ENCODE measurements around the gene ZDHHC1. TPM values are rescaled to one million over a fixed set of nuclear protein-coding genes. Genes with fewer than 3 reads are reported as not detected.

ZDHHC1 gene
- total and polyA plus RNA-seq, 2 of the 13 experiments (the other 11 are each of a cell fraction or from before 2014, with no cell fraction given), result 0.51 to 1.1 TPM

GRCh38 chr16:67430504-67430976 is 14.3 kb upstream of the ZDHHC1 start (continued):
- peak; percentile 94; the same call in 1 of the 2 replicates for TF ChIP-seq ZNF569 (CRISPR knock-in tag; IDR thresholded peaks at IDR 0.05; ENCODE audit: borderline replicate concordance)
- no peak for TF ChIP-seq ISL2 (CRISPR knock-in tag; IDR thresholded peaks at IDR 0.05)
- no peak for TF ChIP-seq KAT2B (IDR thresholded peaks at IDR 0.05; ENCODE audit: borderline replicate concordance, low read depth, low read length)
- 0 out of 2 replicates have a peak, but pooled peaks have one; percentile 59 for TF ChIP-seq HOXA9 (CRISPR knock-in tag; IDR thresholded peaks at IDR 0.05; ENCODE audit: borderline replicate concordance)
- 0 out of 2 replicates have a peak, but pooled peaks have one; percentile 49 for TF ChIP-seq AHR (CRISPR knock-in tag; IDR thresholded peaks at IDR 0.05)
- TF ChIP-seq FOXK1 (CRISPR knock-in tag; IDR thresholded peaks at IDR 0.05; ENCODE audit: borderline replicate concordance, low read depth), result no peak
- TF ChIP-seq KMT2A (CRISPR knock-in tag; IDR thresholded peaks at IDR 0.05), result peak; percentile 43; the same call in 1 of the 2 replicates
- TF ChIP-seq KLF11 (CRISPR knock-in tag; IDR thresholded peaks at IDR 0.05), result no peak
- TF ChIP-seq ZNF337 (CRISPR knock-in tag; IDR thresholded peaks at IDR 0.05; ENCODE audit: borderline replicate concordance, low read depth), result peak; percentile 40; the same call in 1 of the 2 replicates
- no peak for TF ChIP-seq U2AF1 (optimal IDR thresholded peaks at IDR 0.05; ENCODE audit: low read depth, low read length)
- TF ChIP-seq ZNF343 (CRISPR knock-in tag; IDR thresholded peaks at IDR 0.05), result peak; percentile 75; the same call in 1 of the 2 replicates
- TF ChIP-seq ARHGAP35 (CRISPR knock-in tag; IDR thresholded peaks at IDR 0.05; ENCODE audit: borderline replicate concordance), result peak; percentile 90
- TF ChIP-seq HNRNPH1 (optimal IDR thresholded peaks at IDR 0.05; ENCODE audit: low read depth, low read length), result no peak
- no peak for TF ChIP-seq SRSF9 (IDR thresholded peaks at IDR 0.05; ENCODE audit: borderline replicate concordance, insufficient read depth, low read depth, low read length, poor library complexity, severe bottlenecking)
- TF ChIP-seq MED13 (CRISPR knock-in tag; IDR thresholded peaks at IDR 0.05), result peak; percentile 63; the same call in 1 of the 2 replicates
- peak; percentile 94; the same call in 1 of the 2 replicates for TF ChIP-seq ZFP82 (CRISPR knock-in tag; IDR thresholded peaks at IDR 0.05; ENCODE audit: borderline replicate concordance)
- peak; percentile 90 for TF ChIP-seq NFAT5 (CRISPR knock-in tag; IDR thresholded peaks at IDR 0.05)
- TF ChIP-seq HNRNPLL (IDR thresholded peaks at IDR 0.05; ENCODE audit: low read depth, low read length, poor library complexity, severe bottlenecking), result peak; percentile 85
- no peak for TF ChIP-seq SIX1 (CRISPR knock-in tag; IDR thresholded peaks at IDR 0.05; ENCODE audit: borderline replicate concordance)
- no peak for TF ChIP-seq SP2 (CRISPR knock-in tag; IDR thresholded peaks at IDR 0.05)
- TF ChIP-seq ZNF317 (CRISPR knock-in tag; IDR thresholded peaks at IDR 0.05), result no peak
- peak; percentile 67; the same call in 1 of the 2 replicates for TF ChIP-seq ESRRA (CRISPR knock-in tag; IDR thresholded peaks at IDR 0.05; ENCODE audit: low read depth)
- peak; percentile 22; the same call in 1 of the 2 replicates for TF ChIP-seq MAF1 (CRISPR knock-in tag; IDR thresholded peaks at IDR 0.05; ENCODE audit: borderline replicate concordance)
- TF ChIP-seq SAFB2 (CRISPR knock-in tag; IDR thresholded peaks at IDR 0.05; ENCODE audit: borderline replicate concordance, low read depth), result peak; percentile 82; the same call in 1 of the 2 replicates
- TF ChIP-seq ZBTB37 (CRISPR knock-in tag; IDR thresholded peaks at IDR 0.05), result no peak

All from HepG2 (cell line).